Activated CD4-positive, alpha-beta T cell treated with anti-CD3 and anti-CD28 coated beads, Interleukin-2, amount 50 U/mL, for 4 hours (primary cell): ENCODE measurements around the gene SRD5A3.

Source experiments
- DNase-seq, 2 experiments: peaks; one replicate each; pipeline ENCODE4 v3.0.0-alpha.2; 2020

SRD5A3 gene

GRCh38 chr4:55345980-55346850 is at the start of gene SRD5A3:
SRD5A3 (plus strand) TSS chr4:55346242; CDS start chr4:55346337, 95 bp downstream.
- peak; percentile 63 to 70 for DNase-seq

GRCh38 chr4:55297346-55297745 is 48.7 kb upstream of the SRD5A3 start:
- DNase-seq = no peak

DNA sequence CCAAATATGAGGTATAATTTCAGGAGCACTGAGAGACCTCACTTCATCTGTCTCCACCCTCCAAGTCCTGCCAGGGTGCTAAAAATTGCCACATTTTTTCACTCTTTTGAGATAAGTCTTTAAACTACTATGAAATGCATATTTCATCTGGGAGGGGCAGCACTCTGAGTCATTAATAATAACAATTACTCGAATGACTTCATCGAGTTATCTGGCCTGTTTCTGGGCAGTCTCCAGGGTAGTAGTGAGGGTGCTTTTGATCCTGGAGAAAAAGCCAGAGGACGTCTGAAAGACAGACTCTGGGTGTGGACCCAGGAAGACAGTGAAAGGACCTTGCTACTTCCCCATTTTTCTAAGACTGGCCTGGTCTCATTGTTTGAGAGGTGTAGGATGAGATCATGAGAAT is 42.3 kb upstream of the SRD5A3 start:
- DNase-seq = no peak

DNA sequence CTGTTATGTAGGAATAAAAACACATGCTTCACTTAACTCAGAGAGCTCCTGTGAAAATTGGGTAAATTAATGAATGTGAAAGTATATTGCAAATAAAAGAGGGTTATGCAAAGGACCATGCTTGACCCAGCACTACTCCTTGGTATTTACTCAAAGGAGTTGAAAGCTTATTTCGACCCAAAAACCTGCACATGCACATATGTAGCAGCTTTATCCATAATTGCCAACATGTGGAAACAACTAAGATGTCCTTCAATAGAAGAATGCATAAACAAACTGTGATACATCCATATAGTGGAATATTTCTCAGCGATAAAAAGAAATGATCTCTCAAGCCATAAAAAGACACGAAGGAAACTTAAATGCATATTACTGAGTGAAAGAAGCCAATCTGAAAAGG is 41.7 kb upstream of the SRD5A3 start:
- DNase-seq = no peak

GRCh38 chr4:55308071-55308470 is 38.0 kb upstream of the SRD5A3 start:
- DNase-seq = no peak

DNA sequence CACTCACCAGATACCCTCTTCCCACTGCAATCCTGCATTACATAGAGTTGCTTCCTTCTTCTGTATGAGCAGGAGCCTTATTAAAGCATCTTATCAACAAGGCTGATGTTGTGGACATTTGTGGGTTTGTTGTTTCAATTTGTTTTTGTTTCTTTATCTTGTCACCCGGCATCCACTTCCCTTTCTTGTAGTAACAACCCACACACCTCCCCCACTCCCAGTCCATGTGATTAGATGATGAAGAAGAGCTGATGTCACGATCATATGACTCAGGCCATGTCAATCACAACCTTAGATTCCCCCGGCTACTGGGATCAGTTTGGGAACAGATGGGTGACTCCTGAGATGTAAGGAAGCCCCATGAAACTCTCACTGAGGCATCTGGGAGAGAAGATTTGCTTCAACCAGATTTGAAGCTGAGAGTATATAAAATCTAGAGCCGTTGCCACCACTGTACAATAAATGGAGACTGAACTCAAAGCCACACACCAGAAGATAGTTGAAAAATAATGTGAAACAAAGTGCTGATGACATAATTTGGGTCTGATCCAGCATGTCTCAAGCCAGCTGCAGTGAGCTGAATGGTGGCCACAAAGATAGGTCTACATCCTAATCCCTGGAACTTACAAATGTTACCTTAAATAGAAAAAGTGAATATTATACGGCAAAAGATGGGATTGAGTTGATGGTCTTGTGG is 34.1 kb upstream of the SRD5A3 start:
- no peak for DNase-seq

DNA sequence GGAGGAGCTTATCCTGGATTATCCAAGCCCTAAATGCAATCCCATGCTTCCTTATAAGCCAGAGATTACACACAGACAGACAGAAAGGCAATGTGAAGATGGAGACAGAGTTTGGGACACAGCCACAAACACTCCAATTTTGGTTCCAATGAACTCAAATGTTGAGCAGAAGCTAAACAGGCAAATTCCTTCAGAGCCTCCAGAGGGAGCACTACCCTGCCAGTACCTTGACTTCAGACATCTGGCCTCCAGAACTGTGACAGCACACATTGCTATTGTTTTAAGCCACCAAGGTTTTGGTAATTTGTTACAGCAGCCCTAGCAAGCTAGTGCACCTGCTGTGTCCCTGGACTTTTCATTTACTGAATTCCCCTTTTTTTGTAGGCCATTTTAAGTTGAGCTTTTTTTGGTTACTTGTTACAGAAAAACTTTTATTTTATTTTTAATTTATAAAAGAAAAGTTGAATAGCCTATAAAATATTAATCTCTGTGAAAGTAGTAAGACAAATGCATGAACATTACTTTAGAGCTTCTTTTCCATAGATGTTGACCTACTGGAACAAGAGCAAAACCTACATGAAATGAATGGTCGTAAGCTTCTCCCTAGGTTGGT is 33.4 kb upstream of the SRD5A3 start:
- DNase-seq = peak; percentile 14 to 26

DNA sequence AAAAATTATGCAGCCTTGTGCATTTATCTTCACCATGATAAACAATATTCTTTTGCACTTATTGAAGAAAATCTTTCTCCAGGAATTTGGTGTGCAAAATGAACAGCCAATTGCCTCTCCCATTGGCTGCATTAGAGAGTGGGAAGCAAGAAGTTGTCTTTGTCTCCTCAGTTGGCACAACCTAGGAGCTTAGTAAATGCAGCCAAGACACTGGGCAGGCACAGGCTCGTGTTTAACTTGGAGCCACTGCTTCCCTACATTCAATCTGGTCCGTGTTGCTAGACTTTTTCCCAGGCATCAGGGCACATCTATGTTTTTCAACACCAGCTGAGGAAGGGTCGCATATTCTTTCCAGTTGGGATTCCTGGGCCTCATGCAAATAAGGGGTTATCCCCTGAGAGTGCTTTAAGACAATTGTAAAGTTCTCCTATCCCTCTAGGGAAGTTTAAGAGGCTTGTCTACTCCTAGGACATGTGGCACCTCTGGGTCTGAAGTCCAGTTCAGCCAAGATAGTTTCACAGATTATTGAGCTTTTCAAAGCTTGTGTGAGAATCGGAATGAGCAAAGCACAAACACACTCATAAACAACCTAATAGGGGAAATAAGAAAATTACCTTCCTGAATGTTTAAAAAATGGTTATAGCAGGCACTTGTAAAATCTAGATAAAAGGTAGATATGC is 31.8 kb upstream of the SRD5A3 start:
- no peak for DNase-seq

DNA sequence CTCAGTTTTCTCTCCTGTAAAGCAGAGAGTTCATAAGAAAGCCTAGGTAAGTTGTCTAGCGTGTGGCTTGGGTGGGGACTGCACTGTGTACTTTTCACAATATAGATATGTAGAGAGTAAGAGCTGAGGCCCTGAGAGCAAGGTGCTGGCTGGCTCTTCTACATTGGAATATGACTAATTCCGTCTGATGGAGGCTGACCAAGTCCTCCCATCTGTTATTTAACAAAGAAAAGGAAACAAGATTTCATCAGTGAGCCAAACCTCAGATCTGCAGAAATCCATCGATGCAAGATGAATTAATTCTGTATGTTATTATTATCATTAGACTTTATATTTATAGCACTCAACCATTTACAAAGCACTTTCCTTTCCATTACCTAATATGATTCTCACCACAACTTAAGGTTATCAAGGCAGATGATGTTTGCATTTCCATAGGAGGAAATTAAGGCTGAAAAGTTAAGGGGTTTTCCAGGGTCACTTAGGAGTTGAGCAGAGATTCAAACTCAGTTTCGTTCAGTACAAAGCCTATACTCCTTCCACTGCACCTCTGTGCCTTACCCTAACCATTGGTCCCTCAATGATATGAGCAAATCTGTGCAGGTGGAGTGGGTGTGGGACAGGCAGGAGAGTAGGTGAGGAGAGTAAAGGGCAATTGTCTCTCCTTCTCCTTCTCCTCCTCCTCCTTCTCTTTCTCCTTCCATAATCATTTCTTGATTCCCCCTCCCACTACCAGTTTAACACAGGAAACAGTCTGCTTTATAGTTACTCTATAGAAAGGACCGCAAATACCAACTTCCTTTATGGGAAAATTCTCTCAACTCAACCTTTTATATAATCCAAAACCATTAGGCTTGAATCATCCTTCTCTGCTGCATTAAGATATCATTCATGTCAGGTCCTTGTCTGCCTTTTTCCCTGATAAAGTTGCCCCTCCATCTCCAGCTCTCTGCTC is 27.6 kb upstream of the SRD5A3 start:
- DNase-seq = peak in 1 of 2 experiments; percentile 5

DNA sequence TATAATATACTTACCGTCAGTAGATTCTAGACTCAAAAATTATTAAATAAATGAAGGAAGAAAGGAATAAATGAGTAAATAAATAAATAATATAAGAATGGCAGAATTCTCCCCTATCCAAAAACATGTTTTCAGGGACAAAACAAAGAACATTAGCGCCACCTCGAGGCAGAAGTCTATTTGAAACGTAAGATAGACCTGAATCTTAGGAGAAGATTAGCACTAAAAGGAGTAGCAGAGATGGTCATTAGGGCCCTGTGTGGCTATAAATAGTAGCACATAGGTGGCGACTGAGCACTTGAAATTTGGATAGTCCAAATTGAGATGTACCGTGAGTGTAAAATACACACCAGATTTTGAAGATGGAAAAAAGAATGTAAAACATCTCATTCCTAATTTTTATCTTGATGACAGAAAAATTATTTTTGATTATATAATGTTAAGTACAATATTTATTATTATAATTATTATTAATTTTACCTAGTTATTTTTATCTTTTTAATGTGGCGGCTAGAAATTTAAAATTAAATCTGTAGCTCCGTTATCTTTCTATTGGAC is 24.3 kb upstream of the SRD5A3 start:
- DNase-seq = peak; percentile 43 to 46

DNA sequence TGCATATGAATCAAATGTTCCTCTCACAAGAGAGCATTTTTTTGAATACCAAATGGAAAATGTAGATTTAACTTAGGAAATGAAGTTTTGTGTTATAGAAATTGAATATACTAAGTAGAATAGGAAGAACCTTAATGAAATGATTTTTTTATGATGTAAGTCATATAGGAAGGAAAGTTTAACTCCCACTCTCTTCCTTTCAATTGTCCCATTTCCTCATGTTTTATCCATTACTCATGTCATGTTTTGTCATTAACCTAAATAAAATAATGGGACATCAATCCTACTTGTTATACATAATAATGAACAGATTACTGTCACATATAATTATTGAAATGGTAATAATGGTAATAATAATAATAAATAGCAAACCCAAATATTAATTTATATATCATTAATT is 22.7 kb upstream of the SRD5A3 start:
- DNase-seq = no peak

GRCh38 chr4:55326629-55327028 is 19.4 kb upstream of the SRD5A3 start:
- no peak for DNase-seq

- no peak for DNase-seq
These were observed 17.0 kb upstream of the SRD5A3 start for GRCh38 chr4:55329012-55329411.

DNA sequence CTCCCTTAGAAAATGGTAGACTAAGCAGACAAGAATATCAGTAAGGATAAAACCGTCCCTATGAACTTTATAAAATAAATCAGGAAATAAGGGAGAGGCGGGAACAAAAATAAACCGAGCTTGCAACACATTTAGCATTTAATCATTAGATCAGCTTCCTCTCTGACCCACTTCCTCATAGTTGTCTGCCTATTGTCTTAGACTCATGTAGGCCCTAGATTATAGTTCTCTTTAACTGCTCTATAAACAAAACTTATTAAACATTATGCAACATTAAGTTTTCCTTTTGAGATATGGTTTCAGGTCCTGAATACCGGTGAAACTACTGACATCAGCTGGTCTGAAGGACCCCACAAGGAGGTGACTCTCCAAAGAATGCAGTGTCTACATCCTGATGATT is 15.8 kb upstream of the SRD5A3 start:
- DNase-seq = no peak

- DNase-seq = no peak
These were observed 9.7 kb upstream of the SRD5A3 start for GRCh38 chr4:55336138-55337034.

GRCh38 chr4:55337944-55338343 is 8.1 kb upstream of the SRD5A3 start:
- DNase-seq = no peak

DNA sequence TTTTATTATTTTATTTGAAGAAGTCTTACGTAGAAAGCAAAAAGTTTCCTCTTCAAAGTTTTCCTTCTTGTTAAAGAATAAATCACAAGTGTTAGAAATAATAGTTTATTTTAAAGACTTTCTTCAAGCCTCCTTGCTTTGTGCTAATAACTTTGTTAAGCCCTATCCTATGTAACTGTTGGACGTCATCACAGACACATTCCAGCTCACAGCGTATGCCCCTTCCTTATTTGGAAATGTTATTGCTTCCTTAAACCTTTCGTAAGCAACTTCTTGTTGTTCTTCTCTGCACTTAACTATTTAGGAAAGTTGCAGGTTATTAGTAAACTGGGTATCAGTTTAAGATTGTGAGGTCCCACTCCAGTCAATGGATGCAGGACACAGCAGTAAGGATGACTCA is 7.6 kb upstream of the SRD5A3 start:
- DNase-seq = no peak

GRCh38 chr4:55340266-55340665 is 5.8 kb upstream of the SRD5A3 start:
- no peak for DNase-seq

DNA sequence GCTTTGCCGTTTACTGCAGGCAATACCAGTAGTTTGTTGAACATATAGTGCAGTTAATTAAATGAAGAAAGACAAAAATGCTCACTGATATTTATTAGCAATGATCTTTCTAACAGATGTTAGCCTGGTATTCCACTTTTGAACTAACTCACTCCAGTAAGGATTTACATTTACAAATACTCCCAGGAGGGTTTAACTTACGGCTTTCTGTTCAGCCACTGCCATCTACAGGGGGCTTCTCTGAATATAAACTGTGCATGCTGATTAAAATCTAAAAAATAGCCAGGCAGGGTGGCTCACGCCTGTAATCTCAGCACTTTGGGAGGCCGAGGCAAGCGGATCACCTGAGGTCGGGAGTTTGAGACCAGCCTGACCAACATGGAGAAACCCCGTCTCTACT is 2.2 kb upstream of the SRD5A3 start:
- no peak for DNase-seq

GRCh38 chr4:55345054-55345453 is 988 bp upstream of the SRD5A3 start:
- DNase-seq = no peak

DNA sequence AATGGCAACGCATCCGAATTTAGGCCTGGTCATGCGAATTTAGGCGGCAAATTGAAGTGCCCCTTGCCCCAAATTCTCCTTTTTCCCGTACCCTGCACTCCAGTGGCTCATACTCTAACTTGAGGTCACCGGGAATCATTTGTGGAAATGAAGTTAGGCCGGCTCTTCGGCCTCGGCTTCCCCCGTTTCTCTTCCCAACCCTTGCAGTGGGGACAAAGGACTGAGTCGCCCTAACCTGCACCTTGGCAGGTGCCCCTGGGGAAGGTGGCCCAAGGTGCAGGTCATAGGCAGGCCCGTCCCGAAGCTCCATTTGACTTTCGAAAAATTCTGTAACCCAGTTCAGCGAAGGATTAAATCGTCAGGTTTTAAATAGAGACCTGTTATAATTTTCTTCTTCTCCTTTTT is 811 bp downstream of the SRD5A3 start:
- DNase-seq = no peak
